ENCODE data around the gene SNTA1. TPM values are rescaled to one million over a fixed set of nuclear protein-coding genes. Genes with fewer than 3 reads are reported as not detected.

SNTA1 gene
- total and polyA plus RNA-seq, 4 experiments from 2014 or later: 5.1 to 9.2 (median 6.5) TPM

GRCh38 chr20:33445881-33446625 lies 2.5 kb upstream of the SNTA1 start:
- intact Hi-C loops (cut with micrococcal nuclease): no loop called here
- POLR2A ChIA-PET (ENCODE audit: partially characterized antibody): interaction anchor here (1.8 to 3.4 kb wide), 2 partner anchors 217 to 286 kb away, joined by 5 to 22 read pairs; partner anchors contain the start of genes C20orf144 and ZNF341

GRCh38 chr20:33444797-33445560 lies 1.4 kb upstream of the SNTA1 start:
- peaks cover 17% of the 10 kb centered on the region for H3K4me1 ChIP-seq (ENCODE audit: insufficient read depth, low read length)
- peak overlapping the region; percentile 74 for H3K27ac ChIP-seq (ENCODE audit: low read depth, low read length)
- H3K9me3 ChIP-seq (ENCODE audit: control insufficient read depth in 1 of 2, low read length in 2 of 2): no peaks in the 10 kb centered on the region
- Mint-ChIP-seq H3K27ac (peak overlapping the region; percentile 90 to 97 (median 94)), H3K27me3 (no peaks in the 10 kb centered on the region), H3K36me3 (peaks cover 0 to 6% of the 10 kb centered on the region in 2 donors), H3K4me3 (peak overlapping the region; percentile 89 to 97 (median 92)), H3K9me3 (peaks cover 0 to 2% (median 0%) of the 10 kb centered on the region in 8 donors), H3K4me1 (peaks cover 14 to 28% (median 22%) of the 10 kb centered on the region in 4 donors)
- no peaks in the 10 kb centered on the region for H3K36me3 ChIP-seq (ENCODE audit: insufficient read depth, low read length)
- intact Hi-C loops (cut with micrococcal nuclease): loop anchor here (1.0 to 5.0 kb wide), 6 partner anchors 44 to 667 kb away; partner anchors contain the start of genes ACTL10, CBFA2T2, CDK5RAP1 and CHMP4B
- ChIA-PET CTCF (ENCODE audit: partially characterized antibody) (interaction anchor here (0.7 to 1.8 kb wide), 10 partner anchors 9 to 288 kb away, joined by 3 to 7 read pairs (median 3); partner anchors contain the start of genes ACTL10, CBFA2T2 and CDK5RAP1), POLR2A (ENCODE audit: partially characterized antibody) (interaction anchor here (0.5 to 3.4 kb wide), 14 partner anchors 13 to 667 kb away, joined by 3 to 22 read pairs (median 6); partner anchors contain the start of genes ACTL10, C20orf144, CBFA2T2 and CDK5RAP1)
- DNase-seq: peak in 1 of 5 donors; percentile 28
- no peaks in the 10 kb centered on the region for H3K27me3 ChIP-seq (ENCODE audit: insufficient read depth, low read length)
- peak overlapping the region in 1 of 2 donors; percentile 85 for H3K4me3 ChIP-seq (ENCODE audit: low read length in 2 of 2)

More at GRCh38 chr20:33445881-33446625, 2.5 kb upstream of the SNTA1 start:
- no peak overlapping the region for H3K4me3 ChIP-seq (ENCODE audit: low read length in 2 of 2)
- H3K9me3 ChIP-seq (ENCODE audit: control insufficient read depth in 1 of 2, low read length in 2 of 2): no peaks in the 10 kb centered on the region
- Mint-ChIP-seq H3K9me3 (peaks cover 0 to 2% (median 0%) of the 10 kb centered on the region in 8 donors), H3K4me1 (peaks cover 14 to 28% (median 22%) of the 10 kb centered on the region in 4 donors), H3K36me3 (peaks cover 0 to 6% of the 10 kb centered on the region in 2 donors), H3K27ac (no peak overlapping the region), H3K27me3 (no peaks in the 10 kb centered on the region), H3K4me3 (no peak overlapping the region)
- H3K4me1 ChIP-seq (ENCODE audit: insufficient read depth, low read length): peaks cover 17% of the 10 kb centered on the region
- no peak overlapping the region for H3K27ac ChIP-seq (ENCODE audit: low read depth, low read length)
- no peak for DNase-seq
- H3K36me3 ChIP-seq (ENCODE audit: insufficient read depth, low read length): no peaks in the 10 kb centered on the region
- CTCF ChIA-PET (ENCODE audit: partially characterized antibody): interaction anchor here (0.7 to 1.6 kb wide), 5 partner anchors 10 to 222 kb away, joined by 3 to 5 read pairs (median 3); partner anchors contain the start of gene CDK5RAP1
- no peaks in the 10 kb centered on the region for H3K27me3 ChIP-seq (ENCODE audit: insufficient read depth, low read length)

- Histone ChIP-seq H3K4me3 (ENCODE audit: low read length in 2 of 2) (peak overlapping the region in 1 of 2 donors; percentile 43), H3K27ac (ENCODE audit: low read depth, low read length) (no peak overlapping the region), H3K9me3 (ENCODE audit: control insufficient read depth in 1 of 2, low read length in 2 of 2) (no peaks in the 10 kb centered on the region), H3K4me1 (ENCODE audit: insufficient read depth, low read length) (peaks cover 17% of the 10 kb centered on the region), H3K27me3 (ENCODE audit: insufficient read depth, low read length) (no peaks in the 10 kb centered on the region), H3K36me3 (ENCODE audit: insufficient read depth, low read length) (no peaks in the 10 kb centered on the region)
- CTCF ChIA-PET (ENCODE audit: partially characterized antibody): interaction anchor here (0.5 to 1.8 kb wide), 4 partner anchors 41 to 1807 kb away, joined by 3 to 5 read pairs (median 3); partner anchors contain the start of genes CBFA2T2 and CDK5RAP1
- Mint-ChIP-seq H3K27ac (peak overlapping the region in 6 of 7 donors; percentile 57 to 92 (median 90)), H3K27me3 (no peaks in the 10 kb centered on the region), H3K4me3 (peak overlapping the region; percentile 77 to 92 (median 88)), H3K9me3 (peaks cover 0 to 2% (median 0%) of the 10 kb centered on the region in 8 donors), H3K36me3 (peaks cover 0 to 6% of the 10 kb centered on the region in 2 donors), H3K4me1 (peaks cover 14 to 28% (median 22%) of the 10 kb centered on the region in 4 donors)
- DNase-seq: peak in 1 of 5 donors; percentile 48
- POLR2A ChIA-PET (ENCODE audit: partially characterized antibody): interaction anchor here (0.9 to 3.4 kb wide), 14 partner anchors 23 to 669 kb away, joined by 3 to 22 read pairs (median 6); partner anchors contain the start of genes ACTL10, C20orf144, CBFA2T2 and CDK5RAP1
- intact Hi-C loops (cut with micrococcal nuclease): loop anchor here (1.0 to 5.0 kb wide), 4 partner anchors 72 to 669 kb away; partner anchors contain the start of genes EIF2S2, RALY and ZNF341
Measured at GRCh38 chr20:33443006-33443511, 504 bp downstream of the SNTA1 start.

- intact Hi-C loops (cut with micrococcal nuclease): loop anchor here (1.0 to 5.0 kb wide), 4 partner anchors 72 to 670 kb away; partner anchors contain the start of genes EIF2S2, RALY and ZNF341
- H3K9me3 ChIP-seq (ENCODE audit: control insufficient read depth in 1 of 2, low read length in 2 of 2): no peaks in the 10 kb centered on the region
- H3K27me3 ChIP-seq (ENCODE audit: insufficient read depth, low read length): no peaks in the 10 kb centered on the region
- peak overlapping the region in 6 of 7 donors; percentile 57 to 92 (median 90) for H3K27ac Mint-ChIP-seq
- CTCF ChIA-PET (ENCODE audit: partially characterized antibody): interaction anchor here (1.1 kb wide), 1 partner anchor 239 kb away, joined by 3 read pairs; no protein-coding TSS in a partner anchor
- peaks cover 17% of the 10 kb centered on the region for H3K4me1 ChIP-seq (ENCODE audit: insufficient read depth, low read length)
- H3K36me3 ChIP-seq (ENCODE audit: insufficient read depth, low read length): no peaks in the 10 kb centered on the region
- peak overlapping the region in 1 of 2 donors; percentile 43 for H3K4me3 ChIP-seq (ENCODE audit: low read length in 2 of 2)
- no peak overlapping the region for H3K27ac ChIP-seq (ENCODE audit: low read depth, low read length)
- H3K36me3 Mint-ChIP-seq: peaks cover 0 to 6% of the 10 kb centered on the region in 2 donors
- POLR2A ChIA-PET (ENCODE audit: partially characterized antibody): interaction anchor here (0.6 to 3.4 kb wide), 12 partner anchors 23 to 670 kb away, joined by 3 to 22 read pairs (median 4); partner anchors contain the start of genes ACTL10, C20orf144, CDK5RAP1 and EIF2S2
- H3K27me3 Mint-ChIP-seq: no peaks in the 10 kb centered on the region
- peaks cover 14 to 28% (median 22%) of the 10 kb centered on the region in 4 donors for H3K4me1 Mint-ChIP-seq
- DNase-seq: peak in 2 of 5 donors; percentile 2 to 3
- peaks cover 0 to 2% (median 0%) of the 10 kb centered on the region in 8 donors for H3K9me3 Mint-ChIP-seq
- peak overlapping the region; percentile 77 to 92 (median 88) for H3K4me3 Mint-ChIP-seq
Measured at GRCh38 chr20:33442136-33443005, 1.2 kb downstream of the SNTA1 start.

GRCh38 chr20:33441142-33441955 lies 2.2 kb downstream of the SNTA1 start:
- Mint-ChIP-seq H3K9me3 (peaks cover 0 to 2% (median 0%) of the 10 kb centered on the region in 8 donors), H3K27ac (peak overlapping the region in 3 of 7 donors; percentile 48 to 57 (median 52)), H3K27me3 (no peaks in the 10 kb centered on the region), H3K36me3 (peaks cover 0 to 6% of the 10 kb centered on the region in 2 donors), H3K4me3 (peak overlapping the region; percentile 20 to 89 (median 61)), H3K4me1 (peaks cover 14 to 28% (median 21%) of the 10 kb centered on the region in 4 donors)
- H3K4me1 ChIP-seq (ENCODE audit: insufficient read depth, low read length): peaks cover 17% of the 10 kb centered on the region
- intact Hi-C loops (cut with micrococcal nuclease): loop anchor here (5.0 kb wide), 2 partner anchors 291 to 671 kb away; partner anchors contain the start of genes EIF2S2 and ZNF341
- ChIA-PET POLR2A (ENCODE audit: partially characterized antibody) (interaction anchor here (0.6 to 1.0 kb wide), 2 partner anchors 40 to 113 kb away, joined by 3 to 5 read pairs; partner anchors contain the start of gene CDK5RAP1), CTCF (ENCODE audit: partially characterized antibody) (interaction anchor here (0.9 kb wide), 1 partner anchor 13 kb away, joined by 3 read pairs; no protein-coding TSS in a partner anchor)
- no peaks in the 10 kb centered on the region for H3K9me3 ChIP-seq (ENCODE audit: control insufficient read depth in 1 of 2, low read length in 2 of 2)
- H3K4me3 ChIP-seq (ENCODE audit: low read length in 2 of 2): no peak overlapping the region
- H3K27me3 ChIP-seq (ENCODE audit: insufficient read depth, low read length): no peaks in the 10 kb centered on the region
- no peak for DNase-seq
- H3K27ac ChIP-seq (ENCODE audit: low read depth, low read length): no peak overlapping the region
- no peaks in the 10 kb centered on the region for H3K36me3 ChIP-seq (ENCODE audit: insufficient read depth, low read length)

All from CD4-positive, alpha-beta memory T cell (primary cell).